ENCODE results near the gene AHCYL1. TPM values are rescaled to one million over a fixed set of nuclear protein-coding genes. Genes with fewer than 3 reads are reported as not detected.

AHCYL1 gene
- total RNA-seq, 2 experiments from 2014 or later, result 55.0 to 64.5 TPM

DNA sequence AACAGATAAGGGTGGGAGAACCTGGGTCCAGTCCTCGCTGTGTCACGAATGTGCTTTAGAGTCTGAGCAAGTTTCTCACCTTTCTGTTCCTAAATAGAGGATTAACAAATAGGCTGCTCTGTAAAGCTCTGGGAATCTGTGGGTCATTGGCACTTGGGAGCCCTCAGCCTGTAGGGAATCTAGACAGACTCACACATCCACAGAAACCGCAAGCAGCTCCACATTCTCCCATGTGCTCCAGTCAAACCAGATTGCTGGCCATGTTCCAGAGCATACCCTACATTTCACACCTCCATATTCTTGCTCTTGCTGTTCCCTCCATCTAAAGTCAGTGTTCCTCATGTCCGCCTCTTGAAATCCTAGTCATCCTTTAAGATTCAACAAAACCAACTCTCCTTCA is 7.8 kb upstream of the AHCYL1 start:
- H3K4me3 Mint-ChIP-seq, result no peak overlapping the region
- H3K4me1 Mint-ChIP-seq (ENCODE audit: low read depth), result no peaks in the 10 kb centered on the region
- ChIA-PET POLR2A (interaction anchor here (0.7 kb wide), 1 partner anchor 18 kb away, joined by 3 read pairs; no protein-coding TSS in a partner anchor), CTCF (interaction anchor here (1.3 to 14.0 kb wide), 3 partner anchors 8 to 336 kb away, joined by 4 to 1017 read pairs (median 7); partner anchors contain the start of gene AHCYL1)
- ATAC-seq (no peak), DNase-seq (no peak)
- H3K9me3 Mint-ChIP-seq (ENCODE audit: insufficient read depth), result no peaks in the 10 kb centered on the region
- no peak overlapping the region for H3K27ac Mint-ChIP-seq
- H3K27me3 Mint-ChIP-seq (ENCODE audit: low read depth), result peaks cover 16% of the 10 kb centered on the region
- H3K36me3 Mint-ChIP-seq (ENCODE audit: low read depth), result no peaks in the 10 kb centered on the region

DNA sequence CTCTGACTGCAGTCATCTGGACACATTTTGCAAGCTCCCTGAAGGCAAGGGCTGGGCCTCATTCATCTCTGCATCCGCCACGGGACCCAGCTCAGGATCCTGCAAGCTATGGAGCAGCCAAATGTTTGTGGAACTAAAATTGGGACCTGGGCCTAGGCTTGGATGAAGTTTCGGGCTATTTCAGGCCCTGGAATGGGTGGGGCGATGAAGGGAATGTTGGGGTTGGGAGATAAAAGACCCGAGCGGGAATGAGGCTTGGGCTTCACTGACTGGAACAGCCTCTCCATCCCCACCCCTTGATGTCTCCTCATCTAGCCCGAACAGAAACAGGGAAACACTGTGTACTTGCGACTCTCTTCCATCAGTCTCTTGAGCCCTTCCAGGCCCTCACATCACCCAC is 7.3 kb upstream of the AHCYL1 start:
- Mint-ChIP-seq H3K4me3 (no peak overlapping the region), H3K27ac (no peak overlapping the region), H3K36me3 (ENCODE audit: low read depth) (no peaks in the 10 kb centered on the region), H3K9me3 (ENCODE audit: insufficient read depth) (no peaks in the 10 kb centered on the region), H3K4me1 (ENCODE audit: low read depth) (no peaks in the 10 kb centered on the region), H3K27me3 (ENCODE audit: low read depth) (peaks cover 16% of the 10 kb centered on the region)
- DNase-seq (no peak), ATAC-seq (no peak)
- CTCF ChIA-PET, result interaction anchor here (1.7 to 14.0 kb wide), 2 partner anchors 195 to 337 kb away, joined by 4 to 1017 read pairs; no protein-coding TSS in a partner anchor
- POLR2A ChIA-PET, result no interaction called here

DNA sequence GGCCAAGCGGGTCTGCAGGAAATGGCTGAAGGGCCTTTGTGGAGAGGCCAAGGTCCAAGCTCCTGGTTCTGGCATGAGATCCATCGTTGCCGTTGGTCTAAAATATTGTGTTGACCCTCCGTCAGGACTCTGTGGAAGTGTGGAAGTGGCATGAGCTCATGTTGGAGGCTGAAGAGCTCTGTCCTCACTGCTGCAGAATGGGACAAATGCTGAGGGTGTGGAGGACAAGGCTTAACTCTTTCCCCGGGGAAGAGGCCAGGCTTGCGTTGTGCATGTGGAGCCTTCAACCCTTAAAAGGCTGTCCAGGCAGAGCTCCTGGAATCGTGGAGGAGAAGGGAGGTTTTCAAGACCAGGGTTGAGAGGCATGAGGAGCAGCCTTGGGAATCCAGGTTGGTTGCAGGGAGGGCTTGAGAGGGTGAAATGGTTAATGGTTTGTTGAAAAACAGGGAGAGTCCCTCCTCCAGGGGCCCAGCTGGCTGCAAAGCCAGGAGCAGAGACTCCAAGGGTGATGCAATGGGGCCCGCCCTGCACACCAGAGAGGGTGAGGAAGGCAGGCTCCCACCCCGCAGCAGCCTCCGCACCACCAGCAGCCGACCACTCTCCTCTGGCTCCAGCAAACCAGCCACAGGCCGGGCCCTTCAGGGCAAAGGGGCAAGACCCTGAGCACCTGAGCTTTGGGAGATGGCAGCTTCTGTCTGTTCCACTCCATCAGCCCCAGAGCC is 6.7 kb upstream of the AHCYL1 start:
- no peak overlapping the region for H3K4me3 Mint-ChIP-seq
- ChIA-PET CTCF (interaction anchor here (1.7 to 14.0 kb wide), 3 partner anchors 196 to 432 kb away, joined by 4 to 1017 read pairs (median 5); no protein-coding TSS in a partner anchor), POLR2A (no interaction called here)
- H3K4me1 Mint-ChIP-seq (ENCODE audit: low read depth), result no peaks in the 10 kb centered on the region
- no peak overlapping the region for H3K27ac Mint-ChIP-seq
- DNase-seq (no peak), ATAC-seq (no peak)
- no peaks in the 10 kb centered on the region for H3K9me3 Mint-ChIP-seq (ENCODE audit: insufficient read depth)
- no peaks in the 10 kb centered on the region for H3K36me3 Mint-ChIP-seq (ENCODE audit: low read depth)
- peaks cover 16% of the 10 kb centered on the region for H3K27me3 Mint-ChIP-seq (ENCODE audit: low read depth)

DNA sequence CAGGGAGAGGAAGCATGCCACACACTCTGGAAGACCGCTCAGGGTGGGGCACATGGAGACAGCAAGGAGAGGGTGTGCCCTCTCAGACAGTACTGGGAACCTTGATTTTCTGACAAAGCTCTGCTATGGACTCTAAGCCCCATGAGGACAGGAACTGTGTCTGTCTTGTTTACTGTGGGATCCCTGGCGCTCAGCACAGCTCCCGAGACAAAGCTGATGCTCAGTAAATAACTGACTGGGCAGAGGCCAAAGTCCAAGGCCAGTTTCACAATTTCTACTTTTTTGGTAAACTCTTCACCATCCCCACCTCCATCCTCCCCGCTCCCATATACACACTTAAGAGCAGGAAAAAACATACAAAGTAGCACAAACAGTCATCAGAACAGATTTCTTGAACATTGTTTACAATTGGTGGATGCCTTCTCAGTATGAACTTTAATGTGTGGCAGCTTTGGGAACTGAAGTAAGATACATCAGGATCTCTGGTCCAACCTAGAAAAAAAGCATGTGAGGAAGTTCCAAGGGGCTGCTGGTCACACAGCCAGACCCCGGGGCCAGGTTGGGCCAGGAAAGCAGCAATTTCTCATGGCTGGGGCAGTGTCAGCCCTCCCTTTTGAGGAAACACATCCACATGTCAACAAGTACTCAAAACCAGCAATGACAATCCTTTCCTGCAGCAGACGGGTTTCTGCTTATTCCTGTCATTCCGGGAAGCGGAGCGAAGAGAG is 5.6 kb upstream of the AHCYL1 start:
- DNase-seq (no peak), ATAC-seq (no peak)
- no peaks in the 10 kb centered on the region for H3K36me3 Mint-ChIP-seq (ENCODE audit: low read depth)
- H3K27ac Mint-ChIP-seq, result no peak overlapping the region
- H3K27me3 Mint-ChIP-seq (ENCODE audit: low read depth), result peaks cover 13% of the 10 kb centered on the region
- POLR2A ChIA-PET, result no interaction called here
- peaks cover 5% of the 10 kb centered on the region for H3K4me1 Mint-ChIP-seq (ENCODE audit: low read depth)
- H3K4me3 Mint-ChIP-seq, result no peak overlapping the region
- H3K9me3 Mint-ChIP-seq (ENCODE audit: insufficient read depth), result no peaks in the 10 kb centered on the region
- CTCF ChIA-PET, result interaction anchor here (0.7 to 14.0 kb wide), 8 partner anchors 32 to 433 kb away, joined by 3 to 1017 read pairs (median 5); no protein-coding TSS in a partner anchor

DNA sequence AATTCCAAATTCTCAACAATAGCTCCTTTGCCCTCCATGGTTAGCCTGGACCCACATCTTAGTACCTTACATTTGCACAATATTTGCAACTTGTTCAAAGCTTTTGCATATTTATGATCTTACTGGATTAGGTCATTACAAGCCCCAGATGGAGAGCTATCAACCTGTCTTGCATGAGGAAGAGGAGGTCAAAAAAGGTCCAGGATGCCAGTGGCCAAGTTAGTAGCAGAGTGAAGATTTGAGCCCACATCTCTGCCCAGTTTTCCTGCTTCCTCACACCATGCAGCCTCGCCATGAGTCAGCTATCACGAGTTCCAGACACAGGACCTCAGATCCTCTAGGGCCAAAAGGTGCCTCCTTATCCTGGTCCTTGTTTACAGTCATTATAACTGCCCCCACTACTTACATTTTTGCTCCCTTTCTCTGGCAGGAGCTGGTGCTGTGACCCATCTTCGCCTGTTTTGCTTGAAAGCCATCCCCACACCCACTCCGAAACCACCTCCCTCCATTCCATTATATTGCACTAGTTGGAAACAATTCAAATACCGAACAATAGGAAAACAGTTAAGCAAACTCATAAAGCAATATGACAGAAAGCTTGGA is 5.0 kb upstream of the AHCYL1 start:
- Mint-ChIP-seq H3K4me1 (ENCODE audit: low read depth) (peaks cover 7% of the 10 kb centered on the region), H3K4me3 (no peak overlapping the region), H3K9me3 (ENCODE audit: insufficient read depth) (no peaks in the 10 kb centered on the region), H3K27me3 (ENCODE audit: low read depth) (peaks cover 8% of the 10 kb centered on the region), H3K27ac (no peak overlapping the region), H3K36me3 (ENCODE audit: low read depth) (peaks cover under 1% of the 10 kb centered on the region)
- CTCF ChIA-PET, result interaction anchor here (0.7 to 14.0 kb wide), 8 partner anchors 32 to 434 kb away, joined by 3 to 1017 read pairs (median 5); no protein-coding TSS in a partner anchor
- POLR2A ChIA-PET, result no interaction called here
- DNase-seq (no peak), ATAC-seq (no peak)

DNA sequence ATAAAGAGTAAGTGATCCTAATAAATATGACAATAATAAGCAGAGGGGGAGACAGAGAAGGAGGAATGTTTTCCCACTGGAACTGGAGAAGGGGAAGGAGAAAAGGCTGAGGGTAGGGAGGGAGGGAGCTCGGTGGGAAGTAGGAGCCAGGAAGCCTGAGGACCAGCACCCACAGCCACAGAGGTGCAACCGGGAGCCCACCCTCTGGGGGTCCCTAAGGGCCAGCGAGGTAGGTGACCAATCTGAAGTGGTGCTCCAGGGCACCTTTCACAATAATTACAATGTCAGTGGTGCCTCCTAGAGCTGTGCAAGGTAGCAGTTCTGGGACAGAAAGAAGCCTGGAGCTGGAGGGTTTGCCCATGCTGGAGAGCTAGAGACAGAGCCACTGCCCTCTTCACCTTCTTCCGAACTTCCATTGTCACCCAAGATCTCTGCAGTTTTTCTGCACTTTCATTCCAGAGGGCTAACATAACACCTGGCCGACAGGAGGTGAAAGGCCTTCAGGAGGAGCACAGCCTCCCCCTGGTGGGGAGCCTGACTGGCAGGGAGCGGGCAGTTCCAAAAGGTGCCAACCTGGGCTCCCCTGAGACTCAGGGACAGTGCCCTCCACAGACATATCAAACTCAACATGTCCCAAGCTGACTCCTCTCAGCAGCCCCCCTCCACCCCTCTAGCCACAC is 4.1 kb upstream of the AHCYL1 start:
- H3K4me1 Mint-ChIP-seq (ENCODE audit: low read depth), result peaks cover 11% of the 10 kb centered on the region
- H3K9me3 Mint-ChIP-seq (ENCODE audit: insufficient read depth), result no peaks in the 10 kb centered on the region
- H3K4me3 Mint-ChIP-seq, result no peak overlapping the region
- peaks cover 3% of the 10 kb centered on the region for H3K36me3 Mint-ChIP-seq (ENCODE audit: low read depth)
- POLR2A ChIA-PET, result no interaction called here
- CTCF ChIA-PET, result interaction anchor here (0.8 to 14.0 kb wide), 6 partner anchors 11 to 341 kb away, joined by 3 to 1017 read pairs (median 5); no protein-coding TSS in a partner anchor
- H3K27ac Mint-ChIP-seq, result no peak overlapping the region
- ATAC-seq, result no peak
- peaks cover 8% of the 10 kb centered on the region for H3K27me3 Mint-ChIP-seq (ENCODE audit: low read depth)
- peak; percentile 42 for DNase-seq

DNA sequence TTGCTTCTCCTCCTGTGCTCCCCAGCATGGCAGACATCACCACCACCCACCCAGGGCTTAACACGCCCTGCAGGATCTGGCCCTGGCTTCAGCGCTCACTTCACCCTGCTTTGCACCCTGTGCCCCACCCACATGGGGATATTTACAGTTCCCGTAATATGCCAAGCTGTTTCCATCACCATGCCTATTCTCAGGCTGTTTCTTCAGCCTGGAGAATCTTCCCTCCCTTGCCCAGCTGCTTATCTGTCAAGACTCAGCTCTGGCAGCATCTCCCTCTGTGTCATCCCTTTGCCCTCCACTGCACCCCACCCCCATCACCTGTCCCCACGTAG is 3.6 kb upstream of the AHCYL1 start:
- CTCF ChIA-PET, result interaction anchor here (0.9 to 14.0 kb wide), 6 partner anchors 11 to 342 kb away, joined by 3 to 1017 read pairs (median 4); no protein-coding TSS in a partner anchor
- no peak for DNase-seq
- H3K27ac Mint-ChIP-seq, result no peak overlapping the region
- no peak overlapping the region for H3K4me3 Mint-ChIP-seq
- H3K36me3 Mint-ChIP-seq (ENCODE audit: low read depth), result peaks cover 3% of the 10 kb centered on the region
- peaks cover 5% of the 10 kb centered on the region for H3K27me3 Mint-ChIP-seq (ENCODE audit: low read depth)
- POLR2A ChIA-PET, result no interaction called here
- no peak for ATAC-seq
- H3K9me3 Mint-ChIP-seq (ENCODE audit: insufficient read depth), result no peaks in the 10 kb centered on the region
- H3K4me1 Mint-ChIP-seq (ENCODE audit: low read depth), result peaks cover 16% of the 10 kb centered on the region

DNA sequence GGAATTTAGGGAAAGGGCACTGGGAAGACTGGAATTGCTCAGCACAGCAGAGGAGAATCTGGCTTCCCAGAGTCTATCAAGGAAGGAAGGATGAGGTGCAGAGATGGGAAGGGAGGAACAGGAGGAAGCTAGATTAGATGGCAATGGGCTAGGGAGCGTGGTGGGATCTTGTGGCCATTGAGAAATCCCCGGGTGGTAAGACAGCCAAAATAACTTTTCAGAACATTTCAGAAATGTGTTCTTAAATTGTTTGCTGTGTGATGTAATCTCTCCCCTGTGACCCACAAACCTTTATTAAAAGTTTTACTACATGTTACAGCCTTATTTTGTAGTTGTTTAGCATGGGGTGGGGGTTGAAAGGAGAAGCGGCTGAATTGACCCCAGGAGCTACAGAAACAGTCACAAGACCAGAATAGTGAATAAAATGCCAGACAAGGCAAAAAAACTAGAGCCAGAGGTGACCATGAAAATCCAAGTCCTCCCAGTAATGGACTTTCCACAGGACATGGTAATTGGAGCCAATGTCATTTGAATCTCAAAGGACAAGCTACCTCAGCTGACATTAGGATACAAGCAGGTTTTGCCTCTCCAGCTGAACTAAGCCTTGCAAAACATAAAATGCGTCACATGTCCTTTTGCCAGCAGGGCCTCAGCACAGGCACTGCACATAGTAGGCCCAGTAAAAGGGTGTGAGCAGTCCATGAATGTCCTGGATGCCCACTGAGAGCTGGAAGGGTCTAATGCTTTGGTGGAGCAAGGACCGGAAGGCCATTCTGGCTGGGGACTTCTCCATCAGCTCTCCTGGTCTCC is 980 bp upstream of the AHCYL1 start:
- peaks cover 38% of the 10 kb centered on the region for H3K4me1 Mint-ChIP-seq (ENCODE audit: low read depth)
- peaks cover 14% of the 10 kb centered on the region for H3K36me3 Mint-ChIP-seq (ENCODE audit: low read depth)
- H3K27me3 Mint-ChIP-seq (ENCODE audit: low read depth), result peaks cover 3% of the 10 kb centered on the region
- no peak for DNase-seq
- POLR2A ChIA-PET, result interaction anchor here (0.8 to 4.0 kb wide), 14 partner anchors 14 to 435 kb away, joined by 3 to 32 read pairs (median 4); partner anchors contain the start of genes AMPD2, GNAI3 and GNAT2
- H3K27ac Mint-ChIP-seq, result peak overlapping the region; percentile 60
- H3K9me3 Mint-ChIP-seq (ENCODE audit: insufficient read depth), result no peaks in the 10 kb centered on the region
- no peak for ATAC-seq
- CTCF ChIA-PET, result interaction anchor here (0.7 to 14.0 kb wide), 60 partner anchors 11 to 784 kb away, joined by 3 to 1017 read pairs (median 8); partner anchors contain the start of genes EPS8L3, GNAI3, GSTM1 and STRIP1
- H3K4me3 Mint-ChIP-seq, result no peak overlapping the region

DNA sequence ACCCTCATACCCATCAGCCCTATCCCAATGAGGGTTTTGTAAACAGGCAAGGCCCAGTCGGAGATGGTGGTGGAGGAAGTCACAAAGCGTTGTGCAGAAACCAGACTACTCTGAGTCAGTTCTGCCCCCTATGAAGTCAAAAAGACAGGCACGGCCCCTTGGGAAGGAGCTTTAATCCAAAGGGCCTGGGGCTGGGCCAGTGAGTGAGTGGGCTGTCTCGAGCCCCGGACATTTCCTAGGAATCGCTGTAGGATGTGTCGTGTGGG is 442 bp upstream of the AHCYL1 start:
- POLR2A ChIA-PET, result interaction anchor here (0.8 to 4.0 kb wide), 19 partner anchors 10 to 436 kb away, joined by 3 to 32 read pairs (median 4); partner anchors contain the start of genes AMPD2, GNAI3, GNAT2 and STRIP1
- H3K9me3 Mint-ChIP-seq (ENCODE audit: insufficient read depth), result no peaks in the 10 kb centered on the region
- H3K4me3 Mint-ChIP-seq, result peak overlapping the region; percentile 100
- ATAC-seq, result no peak
- no peak for DNase-seq
- H3K36me3 Mint-ChIP-seq (ENCODE audit: low read depth), result peaks cover 14% of the 10 kb centered on the region
- H3K27ac Mint-ChIP-seq, result no peak overlapping the region
- CTCF ChIA-PET, result interaction anchor here (0.8 to 14.0 kb wide), 78 partner anchors 11 to 785 kb away, joined by 3 to 1017 read pairs (median 6); partner anchors contain the start of genes EPS8L3, GNAI3, GSTM1 and STRIP1
- no peaks in the 10 kb centered on the region for H3K27me3 Mint-ChIP-seq (ENCODE audit: low read depth)
- H3K4me1 Mint-ChIP-seq (ENCODE audit: low read depth), result peaks cover 38% of the 10 kb centered on the region

DNA sequence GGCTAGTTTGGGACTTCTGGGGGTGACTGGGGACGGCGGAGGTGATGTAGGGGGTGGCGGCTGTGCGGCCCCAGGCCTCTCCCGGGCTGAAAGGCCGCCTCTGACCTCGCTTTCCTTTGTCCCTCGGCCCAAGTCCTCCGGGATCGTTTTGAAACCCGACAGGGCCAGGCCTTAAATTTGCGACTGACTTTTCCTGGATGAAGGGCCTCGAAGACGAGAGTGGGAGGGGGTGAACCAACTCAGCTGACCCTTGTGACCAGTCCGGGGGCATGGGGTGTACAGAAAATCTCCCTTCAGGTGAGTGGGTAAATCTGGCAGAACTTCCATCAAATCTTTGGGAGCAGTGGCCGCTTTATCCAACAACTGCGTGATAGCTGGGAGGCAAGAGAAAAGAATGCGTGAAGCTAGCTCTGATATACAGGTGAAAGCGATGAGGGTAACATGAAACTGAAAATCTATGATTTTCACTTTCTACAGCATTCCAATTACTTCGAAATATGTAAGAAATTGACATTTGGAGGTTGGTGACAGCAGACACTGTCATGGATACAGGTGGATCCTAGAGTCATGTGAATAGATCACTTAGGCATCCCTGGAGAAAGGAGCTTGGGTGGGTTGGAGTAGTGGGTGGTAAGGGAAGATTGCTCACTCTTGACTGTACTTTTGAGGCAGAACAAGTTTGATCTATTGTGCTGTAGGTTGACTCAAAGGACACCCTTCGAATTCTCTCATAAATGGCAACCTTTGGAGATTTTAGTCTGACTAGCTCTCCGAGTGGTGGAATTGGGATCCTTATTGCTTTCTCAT is 885 bp downstream of the AHCYL1 start:
- Mint-ChIP-seq H3K27ac (peak overlapping the region; percentile 97), H3K4me1 (ENCODE audit: low read depth) (peaks cover 42% of the 10 kb centered on the region), H3K9me3 (ENCODE audit: insufficient read depth) (no peaks in the 10 kb centered on the region), H3K4me3 (peak overlapping the region; percentile 100), H3K27me3 (ENCODE audit: low read depth) (no peaks in the 10 kb centered on the region), H3K36me3 (ENCODE audit: low read depth) (peaks cover 17% of the 10 kb centered on the region)
- ChIA-PET POLR2A (interaction anchor here (0.6 to 4.0 kb wide), 15 partner anchors 9 to 559 kb away, joined by 3 to 32 read pairs (median 4); partner anchors contain the start of genes GNAI3, GSTM1, PSMA5 and STRIP1), CTCF (interaction anchor here (0.6 to 14.0 kb wide), 58 partner anchors 9 to 786 kb away, joined by 3 to 1017 read pairs (median 8); partner anchors contain the start of genes GNAI3, GSTM1 and STRIP1)
- DNase-seq (no peak), ATAC-seq (no peak)

Data from activated CD8-positive, alpha-beta T cell treated with anti-CD3 and anti-CD28 coated beads, Interleukin-2, amount 10 ng/mL, durations not matched to agents 7 days and 5 days (primary cell).